ENCODE results near the gene ERVK3-1.
"Not testable (repeated sequence)": the region's sequence is repeated elsewhere in the genome, so short reads cannot be mapped to it uniquely, and the experiment has no call there.

Gene ERVK3-1

GRCh38 chr19:58305932-58306323 lies 751 bp downstream of the ERVK3-1 start:
- no peak for DNase-seq

DNA sequence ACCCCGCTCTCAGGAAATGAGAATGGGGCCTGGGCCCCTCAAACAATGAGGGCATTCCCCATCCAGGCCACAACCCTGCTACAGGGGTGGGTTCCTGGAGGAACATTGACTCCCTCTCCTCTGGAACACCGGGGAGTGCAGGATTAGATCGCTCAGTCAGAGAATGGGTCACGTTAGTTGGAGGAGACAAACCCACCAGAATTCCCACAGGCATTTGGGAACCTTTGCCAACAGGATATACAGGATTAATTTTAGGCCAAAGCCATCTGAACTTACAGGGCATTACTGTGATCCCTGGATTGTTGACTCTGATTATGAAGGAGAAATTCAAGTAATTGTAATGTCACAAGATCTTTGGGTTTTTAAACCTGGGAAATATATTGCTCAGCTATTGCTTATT lies 2.6 kb downstream of the ERVK3-1 start:
- DNase-seq: no peak

DNA sequence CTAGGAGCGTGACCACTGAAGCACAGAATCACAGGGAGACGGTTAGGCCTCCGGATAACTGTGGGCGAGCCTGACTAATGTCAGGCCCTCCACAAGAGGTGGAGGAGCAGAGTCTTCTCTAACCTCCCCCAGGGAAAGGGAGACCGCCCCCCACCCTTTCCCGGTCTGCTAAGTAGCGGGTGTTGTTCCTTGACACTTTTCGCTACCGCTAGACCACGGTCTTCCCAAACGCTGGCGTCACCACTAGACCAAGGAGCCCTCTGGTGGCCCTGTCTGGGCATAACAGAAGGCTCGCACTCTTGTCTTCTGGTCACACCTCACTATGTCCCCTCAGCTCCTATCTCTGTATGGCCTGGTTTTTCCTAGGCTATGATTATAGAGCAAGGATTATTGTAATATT lies 5.5 kb downstream of the ERVK3-1 start:
- DNase-seq: not testable (repeated sequence)

DNA sequence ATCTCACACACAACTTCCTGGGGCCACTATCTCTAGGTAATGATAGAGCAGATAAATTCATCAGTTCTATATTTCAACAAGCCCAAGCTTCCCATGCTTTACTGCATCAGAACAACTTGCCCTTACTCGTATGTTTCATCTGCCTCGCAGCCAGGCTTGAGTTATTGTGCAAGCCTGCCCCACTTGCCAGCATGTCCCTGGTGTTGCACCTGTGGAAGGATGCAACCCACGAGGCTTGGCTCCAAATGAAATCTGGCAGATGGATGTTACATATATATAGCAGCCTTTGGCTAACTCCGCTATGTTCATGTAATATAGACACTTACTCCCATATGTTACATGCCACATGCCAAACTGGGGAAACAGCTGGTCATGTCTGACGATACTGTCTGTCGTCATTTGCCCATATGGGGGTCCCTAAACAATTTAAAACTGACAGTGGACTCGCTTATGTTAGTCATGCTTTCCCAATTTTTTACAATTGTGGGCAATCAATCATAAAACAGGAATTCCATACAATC lies 6.2 kb downstream of the ERVK3-1 start:
- DNase-seq: no peak

GRCh38 chr19:58315580-58315979 lies 10.4 kb downstream of the ERVK3-1 start:
- no peak for DNase-seq

GRCh38 chr19:58317476-58318072 lies 12.4 kb downstream of the ERVK3-1 start:
- no peak for DNase-seq

DNA sequence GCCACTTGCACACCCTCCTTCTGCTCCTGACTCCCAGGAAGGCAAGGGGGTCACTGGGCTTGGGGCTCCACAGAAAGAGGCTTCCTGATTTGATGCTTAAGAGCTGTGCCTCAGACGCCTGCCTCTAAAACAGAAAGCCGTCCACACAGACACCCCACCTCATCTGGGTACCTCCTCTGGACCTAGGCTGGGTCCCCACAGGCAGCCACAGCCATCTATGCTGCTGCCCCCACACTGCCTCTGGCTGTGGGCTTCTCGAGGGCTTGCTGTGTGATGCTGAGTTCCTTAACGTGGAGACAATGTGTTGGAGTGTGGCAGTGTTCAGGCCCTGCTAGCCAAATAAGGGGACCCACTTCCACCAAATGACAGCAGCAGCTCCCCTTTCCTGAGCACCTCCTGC lies 13.1 kb downstream of the ERVK3-1 start:
- no peak for DNase-seq

DNA sequence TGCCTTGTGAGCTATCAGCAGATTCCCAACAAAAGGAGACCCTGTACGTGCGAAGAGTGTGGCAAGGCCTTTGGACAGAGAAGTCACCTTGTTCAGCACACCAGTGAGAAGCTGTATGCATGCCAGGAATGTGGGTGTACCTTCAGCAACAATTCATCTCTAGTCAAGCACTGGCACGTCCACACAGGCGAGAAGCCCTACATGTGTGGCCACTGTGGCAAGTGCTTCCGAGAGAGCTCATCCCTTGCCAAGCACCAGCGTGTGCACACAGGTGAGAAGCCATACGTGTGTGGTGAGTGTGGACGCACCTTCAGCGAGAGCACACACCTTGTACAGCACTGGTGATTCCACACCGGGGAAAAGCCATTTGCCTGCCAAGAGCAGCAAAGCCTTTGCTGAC lies 14.1 kb downstream of the ERVK3-1 start:
- DNase-seq: no peak

GRCh38 chr19:58325311-58326022 lies 20.3 kb downstream of the ERVK3-1 start:
- DNase-seq: no peak

DNA sequence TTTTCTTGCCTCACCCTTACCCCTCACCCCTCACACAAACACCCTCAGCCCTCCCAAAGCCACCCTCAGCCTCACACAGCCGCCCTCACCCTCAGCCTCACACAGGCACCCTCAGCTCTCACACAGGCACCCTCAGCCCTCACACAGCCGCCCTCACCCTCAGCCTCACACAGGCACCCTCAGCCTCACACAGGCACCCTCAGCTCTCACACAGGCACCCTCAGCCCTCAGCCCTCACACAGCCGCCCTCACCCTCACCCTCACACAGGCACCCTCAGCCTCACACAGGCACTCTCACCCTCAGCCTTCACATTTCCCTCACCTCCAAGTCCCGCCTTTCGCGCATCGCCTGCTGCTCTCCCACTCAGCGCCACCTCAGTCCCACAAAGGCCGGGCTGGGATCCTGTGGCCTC lies 21.3 kb downstream of the ERVK3-1 start:
- DNase-seq: no peak

- DNase-seq: peak; percentile 99
Observed at GRCh38 chr19:58326914-58327726, 21.9 kb downstream of the ERVK3-1 start, which contains the start of gene ZSCAN22. ZSCAN22 (plus strand) TSS chr19:58326994; CDS start chr19:58334803, 7,809 bp downstream.

- peak; percentile 76 for DNase-seq
Observed at GRCh38 chr19:58328999-58329398, 23.8 kb downstream of the ERVK3-1 start.

- DNase-seq: peak; percentile 65
Observed at GRCh38 chr19:58330458-58330857, 25.3 kb downstream of the ERVK3-1 start.

DNA sequence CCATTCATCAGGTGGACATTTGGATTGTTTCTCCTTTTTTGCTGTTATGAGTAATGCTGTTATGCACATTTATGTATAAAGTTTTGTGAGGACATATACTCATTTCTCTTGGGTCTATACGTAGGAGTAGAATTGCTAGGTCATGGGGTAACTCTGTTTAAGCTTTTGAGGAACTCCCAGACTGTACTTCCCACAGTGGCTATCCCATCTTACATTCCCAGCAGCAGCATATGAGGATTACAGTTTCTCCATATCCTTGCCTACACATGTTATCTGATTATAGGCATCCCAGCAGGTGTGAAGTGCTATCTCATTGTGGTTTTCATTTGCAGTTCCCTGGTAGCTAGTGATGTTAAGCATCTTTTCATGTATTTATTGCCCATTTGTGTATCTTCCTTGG lies 27.5 kb downstream of the ERVK3-1 start:
- DNase-seq: no peak

GRCh38 chr19:58334691-58335249 lies 29.6 kb downstream of the ERVK3-1 start:
- DNase-seq: no peak

- no peak for DNase-seq
Observed at GRCh38 chr19:58335630-58336029, 30.5 kb downstream of the ERVK3-1 start.

DNA sequence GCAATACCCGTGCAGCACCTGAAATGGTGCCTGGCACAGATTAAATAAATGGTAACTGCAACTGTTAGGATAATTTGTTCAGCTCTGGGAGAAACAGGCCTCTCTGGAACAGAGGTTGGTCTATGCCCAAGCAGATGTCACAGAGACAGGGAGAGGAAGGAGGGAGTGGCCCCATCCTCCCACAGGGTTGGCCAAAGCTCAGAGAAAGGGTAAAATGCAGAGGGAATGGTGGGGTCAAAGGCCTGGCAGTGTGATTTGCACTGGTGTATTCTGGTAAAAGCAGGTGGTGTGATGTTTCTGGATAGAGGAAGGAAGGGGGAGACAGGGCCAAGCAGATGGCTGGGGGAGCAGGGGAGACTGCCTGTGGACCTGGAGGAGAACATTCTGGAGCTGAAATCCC lies 31.0 kb downstream of the ERVK3-1 start:
- DNase-seq: no peak

GRCh38 chr19:58336820-58337219 lies 31.6 kb downstream of the ERVK3-1 start:
- DNase-seq: no peak

DNA sequence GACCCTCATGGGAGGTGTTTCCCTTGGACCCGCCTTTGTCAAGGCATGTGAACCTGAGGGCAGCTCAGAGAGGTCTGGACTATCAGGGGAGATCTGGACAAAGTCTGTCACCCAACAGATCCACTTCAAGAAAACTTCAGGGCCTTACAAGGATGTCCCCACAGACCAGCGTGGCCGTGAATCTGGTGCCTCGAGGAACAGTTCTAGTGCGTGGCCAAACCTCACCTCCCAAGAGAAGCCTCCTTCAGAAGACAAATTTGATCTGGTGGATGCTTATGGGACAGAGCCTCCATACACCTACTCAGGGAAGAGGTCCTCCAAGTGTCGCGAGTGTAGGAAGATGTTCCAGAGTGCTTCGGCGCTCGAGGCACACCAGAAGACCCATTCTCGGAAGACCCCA lies 33.2 kb downstream of the ERVK3-1 start:
- DNase-seq: no peak

- DNase-seq: peak; percentile 71
Observed at GRCh38 chr19:58338825-58339558, 33.8 kb downstream of the ERVK3-1 start.

GRCh38 chr19:58345558-58345957 lies 40.4 kb downstream of the ERVK3-1 start:
- no peak for DNase-seq
